Esophagus (tissue), 2 donors: ENCODE data around the gene ANKRD9. TPM values are rescaled to one million over a fixed set of nuclear protein-coding genes. Genes with fewer than 3 reads are reported as not detected.

Experiments used
- H3K27ac ChIP-seq, 2 donors: one replicate each; pipeline ENCODE4 v1.5.1; 2013; ENCODE audit warnings: low read depth in 2 of 2, mild to moderate bottlenecking in 2 of 2, inconsistent platforms in 1 of 2, low read length in 1 of 2, moderate library complexity in 1 of 2
- H3K27me3 ChIP-seq, 2 donors: one replicate each; pipeline ENCODE4 v1.6.1; 2013; ENCODE audit warnings: low read length in 2 of 2, control low read depth in 1 of 2, mild to moderate bottlenecking in 1 of 2; ENCODE audit not compliant: insufficient read depth in 2 of 2, control insufficient read depth in 1 of 2
- H3K36me3 ChIP-seq, 2 donors: one replicate each; pipeline ENCODE4 v1.6.1; 2013; ENCODE audit warnings: low read length in 1 of 2; ENCODE audit not compliant: control insufficient read depth in 2 of 2, insufficient read depth in 2 of 2
- H3K4me1 ChIP-seq, 2 donors: one replicate each; pipeline ENCODE4 v1.6.1; 2013; ENCODE audit warnings: low read length in 1 of 2; ENCODE audit not compliant: control insufficient read depth in 2 of 2, insufficient read depth in 2 of 2
- H3K4me3 ChIP-seq, 2 donors: one replicate each; pipeline ENCODE4 v1.5.1; 2013; ENCODE audit warnings: low read length in 2 of 2, mild to moderate bottlenecking in 2 of 2, low read depth in 1 of 2, moderate library complexity in 1 of 2
- H3K9me3 ChIP-seq, 2 donors: one replicate each; pipeline ENCODE4 v1.6.1; 2013; ENCODE audit warnings: mild to moderate bottlenecking in 2 of 2, low read depth in 1 of 2, low read length in 1 of 2, moderate library complexity in 1 of 2; ENCODE audit not compliant: control insufficient read depth in 2 of 2, insufficient read depth in 1 of 2
- WGBS, 2 donors: extraction: QIAGEN DNeasy Blood & Tissue Kit; methylation state at CpG; one replicate each; pipeline ENCODE4 v1.1.7; 2013; 5-methylcytosine and 5-hydroxymethylcytosine counted together
- polyA plus RNA-seq, 2 donors: library from polyadenylated mRNA; stranded (reverse); fragments of 200-250 nt; gene quantifications; one replicate each; pipeline ENCODE4 v1.2.3, GENCODE V29; 2013
- donor health status: healthy with polysubstance abuse.
- donor health status: Bipolar disorder and iron deficiency.

The ANKRD9 gene
- polyA plus RNA-seq, 2 donors, result 12.5 to 12.9 TPM

DNA sequence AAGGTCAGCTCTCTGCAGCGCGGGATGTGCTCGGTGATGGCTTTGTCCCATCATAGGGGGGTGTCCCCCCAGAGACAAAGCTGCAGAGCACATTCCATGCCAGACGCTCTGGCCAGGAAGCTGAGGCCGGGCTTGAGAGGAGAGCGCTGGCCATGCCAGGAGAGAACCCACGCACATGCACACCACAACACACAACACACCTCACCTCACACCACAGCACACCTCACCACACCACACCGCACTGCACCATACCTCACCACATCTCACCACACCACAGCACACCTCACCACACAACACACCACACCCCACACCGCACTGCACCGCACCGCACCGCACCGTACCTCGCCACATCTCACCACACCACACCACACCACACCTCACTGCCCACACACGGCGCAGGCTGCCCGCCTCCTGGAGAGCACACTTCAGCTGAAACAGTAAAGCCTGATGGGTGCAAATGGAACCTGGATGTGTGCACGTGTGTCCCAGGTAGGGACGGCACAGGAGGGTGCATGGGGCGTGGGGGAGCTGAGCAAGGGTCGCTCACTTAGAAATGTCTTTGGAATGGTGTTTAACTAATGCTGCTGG lies 10.8 kb downstream of the ANKRD9 start:
- H3K27me3 ChIP-seq, result no peaks in the 10 kb centered on the region
- peaks cover 0 to 3% of the 10 kb centered on the region in 2 donors for H3K9me3 ChIP-seq
- no peak overlapping the region for H3K4me3 ChIP-seq
- WGBS, 2 donors, result 88 to 90% methylated on average over 21 of the region's 21 CpGs
- peaks cover 0 to 4% of the 10 kb centered on the region in 2 donors for H3K4me1 ChIP-seq
- no peak overlapping the region for H3K27ac ChIP-seq
- peaks cover 7 to 24% of the 10 kb centered on the region in 2 donors for H3K36me3 ChIP-seq

DNA sequence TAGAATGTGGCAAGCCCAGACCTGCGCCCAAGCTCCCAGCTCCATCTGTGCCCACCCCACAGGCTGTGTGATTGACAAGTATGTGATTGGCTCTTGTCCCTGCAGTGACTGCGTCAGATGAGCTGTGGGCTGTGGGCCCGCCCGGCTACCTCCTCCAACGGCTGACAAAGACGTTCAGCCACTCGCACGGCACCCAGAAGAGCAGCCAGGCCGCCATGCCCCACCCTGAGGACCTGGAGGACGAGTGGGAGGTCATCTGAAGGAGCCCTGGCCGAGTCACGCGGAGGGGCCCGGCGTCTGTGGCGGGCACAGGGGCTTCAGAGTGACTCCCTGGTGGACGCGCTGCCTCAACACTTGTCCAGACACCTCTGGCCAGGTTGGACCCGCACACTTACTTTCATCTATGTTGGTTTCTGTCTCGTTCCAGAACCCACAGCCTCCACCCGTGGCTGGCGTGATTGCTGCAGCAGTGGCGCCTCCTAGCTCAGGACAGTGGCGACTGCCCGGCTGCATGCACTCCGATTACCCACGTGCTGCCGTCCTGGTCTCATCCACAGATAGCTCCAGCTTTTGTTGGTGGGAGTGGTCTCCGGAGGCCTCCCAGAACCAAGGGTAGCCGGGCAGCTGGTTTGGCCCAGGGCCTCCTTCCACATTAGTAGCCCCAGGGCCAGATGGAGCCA lies 11.4 kb downstream of the ANKRD9 start:
- peaks cover 0 to 4% of the 10 kb centered on the region in 2 donors for H3K4me1 ChIP-seq
- H3K4me3 ChIP-seq, result no peak overlapping the region
- H3K27ac ChIP-seq, result no peak overlapping the region
- H3K9me3 ChIP-seq, result peaks cover 0 to 3% of the 10 kb centered on the region in 2 donors
- H3K27me3 ChIP-seq, result no peaks in the 10 kb centered on the region
- WGBS, 2 donors, result 85 to 87% methylated on average over 30 of the region's 30 CpGs
- peaks cover 7 to 27% of the 10 kb centered on the region in 2 donors for H3K36me3 ChIP-seq

DNA sequence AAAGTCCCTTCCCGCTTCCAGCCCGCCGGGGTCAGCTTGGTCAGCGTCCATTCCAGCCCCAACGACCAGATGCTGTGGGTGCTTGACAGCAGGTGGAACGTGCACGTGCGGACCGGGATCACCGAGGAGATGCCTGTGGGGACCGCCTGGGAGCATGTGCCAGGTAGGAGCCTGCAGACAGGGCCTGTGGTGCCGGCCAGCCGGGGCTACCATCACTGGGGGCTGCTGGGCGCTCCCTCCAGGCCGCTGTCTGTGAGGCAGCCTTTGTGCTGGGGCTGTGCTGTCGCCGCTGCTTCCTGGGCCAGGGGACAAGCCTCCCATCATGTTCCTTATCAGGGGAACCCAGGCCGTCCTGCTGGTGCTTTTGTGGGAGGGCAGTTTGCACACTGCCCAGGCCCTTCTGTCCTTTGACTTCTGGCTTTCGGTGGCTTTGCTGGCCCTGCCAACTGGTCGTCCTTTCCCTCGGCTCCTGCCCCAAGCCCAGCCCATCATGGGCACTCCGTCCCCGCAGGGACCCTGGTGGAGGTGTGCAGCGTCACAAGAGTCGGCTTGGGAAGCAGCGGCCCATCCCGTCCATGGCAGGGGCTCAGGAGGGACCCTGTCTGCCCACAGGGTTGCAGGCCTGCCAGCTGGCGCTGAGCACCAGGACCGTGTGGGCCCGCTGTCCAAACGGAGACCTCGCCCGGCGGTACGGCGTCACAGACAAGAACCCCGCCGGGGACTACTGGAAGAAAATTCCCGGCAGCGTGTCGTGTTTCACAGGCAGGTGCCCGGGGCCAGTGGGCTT lies 12.4 kb downstream of the ANKRD9 start:
- Histone ChIP-seq H3K27ac (no peak overlapping the region), H3K9me3 (peaks cover 0 to 3% of the 10 kb centered on the region in 2 donors), H3K4me3 (no peak overlapping the region), H3K27me3 (no peaks in the 10 kb centered on the region), H3K4me1 (peaks cover 0 to 4% of the 10 kb centered on the region in 2 donors), H3K36me3 (peaks cover 7 to 30% of the 10 kb centered on the region in 2 donors)
- WGBS, 2 donors, result 93% methylated on average over 42 of the region's 42 CpGs

DNA sequence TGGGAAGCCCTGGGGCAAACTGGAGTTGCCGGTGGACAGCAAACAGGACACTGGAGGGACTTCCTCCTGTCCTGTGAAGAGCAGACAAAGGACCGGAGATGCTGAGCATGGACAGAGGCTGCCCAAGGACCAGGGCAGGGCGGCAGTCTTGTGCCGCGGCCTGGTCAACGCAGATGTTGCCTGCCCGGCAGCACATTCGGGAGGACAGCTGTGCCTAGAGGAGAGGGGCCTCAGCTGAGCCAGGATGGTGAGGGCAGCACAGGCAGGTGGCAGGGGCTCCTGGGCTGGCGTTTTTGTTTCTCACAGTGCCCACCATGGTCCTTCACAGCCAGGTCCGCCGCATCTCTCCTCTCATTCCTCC lies 13.3 kb downstream of the ANKRD9 start:
- Histone ChIP-seq H3K27me3 (no peaks in the 10 kb centered on the region), H3K9me3 (peaks cover 0 to 3% of the 10 kb centered on the region in 2 donors), H3K27ac (no peak overlapping the region), H3K4me1 (peaks cover 2 to 4% of the 10 kb centered on the region in 2 donors), H3K36me3 (peaks cover 7 to 30% of the 10 kb centered on the region in 2 donors), H3K4me3 (no peak overlapping the region)
- 89 to 94% methylated on average over 11 of the region's 11 CpGs for WGBS, 2 donors

DNA sequence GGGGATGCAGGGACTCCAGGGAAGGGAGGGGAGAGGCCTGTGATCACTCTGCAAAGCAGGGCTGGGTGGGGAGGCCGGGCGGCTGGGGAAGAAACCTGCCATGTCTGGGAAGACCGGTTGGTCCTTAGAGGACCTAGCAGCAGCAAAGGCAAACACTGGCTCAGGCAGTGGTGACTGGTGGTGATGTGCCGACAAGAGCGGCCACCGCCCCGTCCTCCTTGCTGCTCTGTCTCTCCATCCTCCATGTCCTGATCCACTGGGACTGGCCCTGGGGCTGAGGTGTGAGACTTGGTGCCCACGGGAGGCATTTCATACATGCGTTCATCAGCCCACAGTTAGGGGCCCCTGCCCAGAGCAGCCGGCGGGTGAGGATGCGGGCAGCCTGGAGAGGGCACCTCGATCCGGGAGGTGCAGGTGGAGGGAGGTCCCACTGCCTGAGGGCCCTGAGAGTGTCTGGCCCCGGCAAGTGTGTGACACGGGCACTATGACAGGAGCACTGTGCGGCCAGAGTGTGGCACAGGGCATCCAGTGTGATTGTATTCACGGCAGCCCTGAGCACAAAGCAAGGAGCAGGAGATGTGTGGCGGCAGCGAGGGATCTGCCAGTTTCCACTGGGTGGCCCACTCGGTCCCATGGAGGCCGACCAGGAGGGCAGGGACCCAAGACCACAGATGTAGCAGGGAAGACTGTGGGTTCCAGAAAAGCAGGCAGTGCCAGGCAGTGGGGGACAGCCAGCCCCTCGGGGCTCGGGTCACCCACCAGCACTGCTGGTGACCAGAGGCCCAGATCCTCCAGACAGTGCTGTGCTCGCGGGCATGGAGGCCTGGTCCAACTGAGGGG lies 13.9 kb downstream of the ANKRD9 start:
- Histone ChIP-seq H3K4me3 (no peak overlapping the region), H3K27me3 (no peaks in the 10 kb centered on the region), H3K9me3 (peaks cover 0 to 3% of the 10 kb centered on the region in 2 donors), H3K4me1 (peaks cover 2 to 4% of the 10 kb centered on the region in 2 donors), H3K36me3 (peaks cover 7 to 30% of the 10 kb centered on the region in 2 donors), H3K27ac (no peak overlapping the region)
- WGBS, 2 donors, result 94% methylated on average over 26 of the region's 26 CpGs

DNA sequence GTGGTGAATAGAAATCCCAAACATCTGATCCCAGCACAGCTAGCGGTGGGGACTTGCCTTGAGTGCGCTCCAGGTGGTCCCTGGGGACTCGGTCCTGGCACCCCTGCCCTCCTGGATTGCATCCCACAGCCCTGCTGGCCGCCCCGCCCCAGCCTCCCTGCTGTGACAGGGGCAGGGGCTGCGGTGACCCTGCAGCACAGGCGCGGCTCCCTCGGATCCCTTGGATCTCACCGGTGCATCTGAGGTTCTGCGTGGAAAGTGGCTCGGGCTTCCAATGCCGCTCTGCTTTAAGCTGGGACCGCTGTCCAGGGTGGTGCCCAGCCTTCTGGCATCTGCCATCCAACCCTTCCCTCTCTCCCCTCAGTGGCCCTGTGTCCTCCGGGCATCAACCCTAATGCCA lies 16.0 kb downstream of the ANKRD9 start:
- Histone ChIP-seq H3K27ac (no peak overlapping the region), H3K9me3 (no peaks in the 10 kb centered on the region), H3K27me3 (no peaks in the 10 kb centered on the region), H3K4me3 (no peak overlapping the region), H3K4me1 (peaks cover 0 to 2% of the 10 kb centered on the region in 2 donors), H3K36me3 (peaks cover 6 to 24% of the 10 kb centered on the region in 2 donors)
- WGBS, 2 donors, result 94 to 97% methylated on average over 14 to 15 of the region's 15 CpGs

DNA sequence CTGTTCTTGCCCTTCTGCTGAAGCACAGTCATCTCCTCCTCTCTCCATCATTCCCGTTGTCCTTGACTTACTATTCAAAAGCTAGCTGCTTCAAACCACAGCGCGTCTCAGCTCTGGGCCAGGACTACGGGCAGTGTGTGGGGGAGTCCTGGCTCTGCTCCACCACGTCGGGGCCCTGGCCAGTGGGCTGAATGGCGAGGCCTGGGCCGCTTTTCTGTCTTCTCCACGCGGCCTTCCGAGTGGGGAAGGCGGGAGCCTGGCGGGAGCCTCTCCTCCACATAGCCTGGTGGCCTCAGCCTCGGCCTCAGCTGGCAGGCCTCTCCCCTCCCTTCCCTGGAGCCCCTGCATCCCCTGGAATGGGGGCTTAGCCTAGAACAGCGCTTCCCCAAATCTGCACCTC lies 16.5 kb downstream of the ANKRD9 start:
- H3K27ac ChIP-seq, result no peak overlapping the region
- H3K36me3 ChIP-seq, result peaks cover under 1 to 20% of the 10 kb centered on the region in 2 donors
- H3K9me3 ChIP-seq, result no peaks in the 10 kb centered on the region
- peaks cover 0 to 2% of the 10 kb centered on the region in 2 donors for H3K4me1 ChIP-seq
- no peak overlapping the region for H3K4me3 ChIP-seq
- no peaks in the 10 kb centered on the region for H3K27me3 ChIP-seq
- WGBS, 2 donors, result 93 to 95% methylated on average over 15 of the region's 15 CpGs

DNA sequence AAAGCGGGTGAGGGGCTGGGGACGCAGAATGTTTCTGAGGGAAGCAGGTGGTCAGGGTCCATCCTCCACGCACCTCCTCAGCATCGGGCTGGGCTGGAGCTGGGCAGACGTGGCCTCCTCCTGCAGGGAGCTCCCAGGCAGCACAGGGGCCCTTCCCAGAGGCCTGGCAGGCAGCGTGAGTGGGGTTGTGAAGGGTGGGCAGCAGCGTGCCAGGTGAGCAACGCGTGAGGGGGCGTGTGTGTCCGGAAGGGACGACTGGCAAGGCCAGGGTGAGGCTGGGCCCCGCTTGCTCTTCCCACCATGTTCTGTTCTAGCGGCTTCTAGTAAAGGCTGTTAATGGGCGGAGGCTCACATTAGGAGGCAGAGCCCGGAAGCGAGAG lies 17.1 kb downstream of the ANKRD9 start:
- Histone ChIP-seq H3K27me3 (no peaks in the 10 kb centered on the region), H3K4me3 (no peak overlapping the region), H3K36me3 (peaks cover 0 to 14% of the 10 kb centered on the region in 2 donors), H3K27ac (no peak overlapping the region), H3K4me1 (peaks cover 0 to 2% of the 10 kb centered on the region in 2 donors), H3K9me3 (no peaks in the 10 kb centered on the region)
- WGBS, 2 donors, result 93% methylated on average over 17 of the region's 17 CpGs
